ENCODE measurements around the gene DYRK1A.

DYRK1A gene

DNA sequence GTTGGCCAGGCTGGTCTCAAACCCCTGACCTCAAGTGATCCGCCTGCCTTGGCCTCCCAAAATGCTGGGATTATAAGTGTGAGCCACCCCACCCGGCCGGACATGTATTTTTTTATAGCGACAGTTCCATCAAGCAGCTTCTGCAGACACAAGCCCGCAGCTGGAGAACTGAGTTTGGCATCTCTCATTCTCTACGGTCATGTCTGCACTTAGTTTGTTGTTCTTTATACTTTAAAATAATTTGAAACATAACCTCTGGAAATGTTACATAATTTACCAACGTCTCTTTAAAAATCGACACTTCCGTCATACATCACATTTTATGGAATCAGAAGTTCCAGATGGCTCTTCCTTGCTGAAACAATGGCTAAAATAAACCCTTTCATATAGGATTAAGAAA lies 183.6 kb downstream of the DYRK1A start:
- peaks cover 16% of the 10 kb centered on the region for H3K27me3 Mint-ChIP-seq (ENCODE audit: low read depth)
- peak overlapping the region in 2 of 3 experiments; percentile 8 to 31 for H3K4me3 Mint-ChIP-seq
- no peaks in the 10 kb centered on the region for H3K36me3 Mint-ChIP-seq (ENCODE audit: low read depth)
- H3K9me3 Mint-ChIP-seq: no peaks in the 10 kb centered on the region
- peaks cover 77% of the 10 kb centered on the region for H3K4me1 Mint-ChIP-seq
- no peak for TF ChIP-seq CTCF (IDR thresholded peaks at IDR 0.05; ENCODE audit: unreplicated experiment in 3 of 3)
- H3K27ac Mint-ChIP-seq: peak overlapping the region; percentile 71 to 92 (median 89)

- no peak for TF ChIP-seq CTCF (IDR thresholded peaks at IDR 0.05; ENCODE audit: unreplicated experiment in 3 of 3)
- Mint-ChIP-seq H3K4me1 (peaks cover 84% of the 10 kb centered on the region), H3K4me3 (peak overlapping the region; percentile 8 to 31 (median 28)), H3K27ac (peak overlapping the region; percentile 71 to 92 (median 89)), H3K36me3 (ENCODE audit: low read depth) (no peaks in the 10 kb centered on the region), H3K9me3 (no peaks in the 10 kb centered on the region), H3K27me3 (ENCODE audit: low read depth) (peaks cover 23% of the 10 kb centered on the region)
These were observed 184.2 kb downstream of the DYRK1A start for GRCh38 chr21:37550618-37551330.

DNA sequence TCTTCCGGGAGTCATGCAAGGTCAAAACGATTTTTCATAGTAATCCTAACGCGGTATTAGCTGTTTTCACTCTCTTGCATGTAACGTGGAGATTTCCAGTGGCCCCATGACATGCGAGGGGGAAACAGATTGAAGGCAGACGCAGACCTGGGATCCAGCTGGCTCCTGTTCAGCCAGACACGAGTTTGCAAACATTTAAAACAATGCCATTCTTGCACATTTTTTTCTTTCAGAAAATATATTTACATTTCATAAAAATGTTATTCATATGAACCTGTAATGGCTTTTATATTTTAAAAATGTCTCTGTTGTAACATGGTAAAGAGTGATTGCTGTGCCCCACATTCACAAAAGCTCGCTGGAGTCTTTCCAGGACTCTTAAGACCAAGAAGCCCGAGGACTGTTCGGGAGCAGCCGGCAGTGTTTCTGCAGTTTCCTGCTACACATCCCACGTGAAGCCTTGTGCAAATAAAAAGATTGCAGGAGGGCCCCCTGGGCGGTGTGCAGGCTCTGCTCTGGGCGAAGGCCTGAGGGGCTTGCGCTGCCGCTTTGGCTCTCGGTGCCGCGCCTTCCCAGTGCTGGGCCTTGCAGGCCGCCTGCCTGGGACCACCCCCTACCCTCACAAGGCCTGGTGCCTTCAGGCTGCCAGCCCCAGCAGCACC lies 184.9 kb downstream of the DYRK1A start:
- Mint-ChIP-seq H3K36me3 (ENCODE audit: low read depth) (no peaks in the 10 kb centered on the region), H3K27ac (peak overlapping the region; percentile 71 to 92 (median 89)), H3K27me3 (ENCODE audit: low read depth) (peaks cover 29% of the 10 kb centered on the region), H3K4me1 (peaks cover 84% of the 10 kb centered on the region), H3K4me3 (peak overlapping the region in 2 of 3 experiments; percentile 28 to 31), H3K9me3 (peaks cover 5% of the 10 kb centered on the region)
- TF ChIP-seq CTCF (IDR thresholded peaks at IDR 0.05; ENCODE audit: unreplicated experiment in 3 of 3): no peak

DNA sequence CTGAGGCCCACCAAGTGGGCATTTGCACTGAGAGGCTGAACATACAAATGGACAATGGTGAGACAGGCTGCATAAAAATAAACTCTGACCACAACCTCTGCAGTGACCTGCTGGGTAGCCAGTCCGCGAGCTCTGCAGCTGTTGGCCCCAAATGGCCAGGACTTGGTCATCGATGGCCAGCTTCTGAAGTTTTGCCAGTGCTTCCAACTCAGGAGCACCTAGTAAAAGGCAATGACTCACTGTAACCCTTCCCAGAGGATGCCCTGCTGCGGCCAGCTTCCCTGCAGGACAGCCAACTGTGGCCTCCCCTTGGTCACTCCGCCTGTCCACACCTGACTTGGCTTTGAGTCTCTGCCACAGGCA lies 185.4 kb downstream of the DYRK1A start:
- Mint-ChIP-seq H3K27me3 (ENCODE audit: low read depth) (peaks cover 31% of the 10 kb centered on the region), H3K4me1 (peaks cover 80% of the 10 kb centered on the region), H3K9me3 (peaks cover 5% of the 10 kb centered on the region), H3K27ac (peak overlapping the region; percentile 53 to 92 (median 89)), H3K36me3 (ENCODE audit: low read depth) (no peaks in the 10 kb centered on the region), H3K4me3 (no peak overlapping the region)
- TF ChIP-seq CTCF (IDR thresholded peaks at IDR 0.05; ENCODE audit: unreplicated experiment in 3 of 3): no peak

DNA sequence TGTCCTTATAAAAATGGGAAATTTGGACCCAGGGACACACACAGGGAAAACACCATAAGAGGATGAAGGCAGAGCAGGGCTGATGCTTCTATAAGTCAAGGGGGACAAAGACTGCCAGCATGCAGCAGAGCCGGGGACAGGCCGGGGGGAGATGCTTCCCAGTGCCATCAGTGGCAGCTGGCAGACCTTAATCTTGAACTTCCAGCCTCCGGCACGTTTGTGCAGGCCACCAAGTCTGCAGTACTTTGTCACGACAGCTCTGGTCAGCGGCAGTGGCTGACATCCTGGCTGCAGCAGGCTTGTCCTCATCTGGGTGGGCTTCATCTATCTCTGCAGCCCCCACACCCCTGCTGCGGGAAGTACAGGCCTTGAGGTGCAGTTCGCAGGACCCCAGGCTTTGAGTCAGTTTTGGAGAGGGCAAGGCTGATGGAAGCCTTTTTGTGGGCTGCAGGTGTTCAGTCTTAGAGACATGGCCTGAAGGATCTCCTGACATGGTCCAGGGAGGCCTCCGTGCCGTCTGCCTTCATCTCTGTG lies 186.0 kb downstream of the DYRK1A start:
- peaks cover 5% of the 10 kb centered on the region for H3K9me3 Mint-ChIP-seq
- peaks cover 31% of the 10 kb centered on the region for H3K27me3 Mint-ChIP-seq (ENCODE audit: low read depth)
- no peak for TF ChIP-seq CTCF (IDR thresholded peaks at IDR 0.05; ENCODE audit: unreplicated experiment in 3 of 3)
- no peak overlapping the region for H3K4me3 Mint-ChIP-seq
- peaks cover 78% of the 10 kb centered on the region for H3K4me1 Mint-ChIP-seq
- H3K36me3 Mint-ChIP-seq (ENCODE audit: low read depth): no peaks in the 10 kb centered on the region
- H3K27ac Mint-ChIP-seq: peak overlapping the region; percentile 53 to 92 (median 89)

All from nephron (organoid).